Endometrial microvascular endothelial cells (primary cell): ENCODE data around the gene VSX1. TPM values are rescaled to one million over a fixed set of nuclear protein-coding genes. Genes with fewer than 3 reads are reported as not detected.

Experiments used
- in situ Hi-C: cut with HindIII; loops from 2 replicates; pipeline ENCODE4 v1.10.0; 2017; ENCODE audit warnings: low sequenced_read_pairs, low pct_unique_long_range_greater_than_20kb; ENCODE audit errors: inconsistent ontology term
- total RNA-seq: library from RNA; depleted of rRNA; stranded (reverse); fragments of >200 nt; gene quantifications from one replicate; pipeline ENCODE4 v1.2.3, GENCODE V29; 2015; ENCODE audit errors: inconsistent ontology term

Gene VSX1
- total RNA-seq, 1 donor from 2014 or later = not detected

DNA sequence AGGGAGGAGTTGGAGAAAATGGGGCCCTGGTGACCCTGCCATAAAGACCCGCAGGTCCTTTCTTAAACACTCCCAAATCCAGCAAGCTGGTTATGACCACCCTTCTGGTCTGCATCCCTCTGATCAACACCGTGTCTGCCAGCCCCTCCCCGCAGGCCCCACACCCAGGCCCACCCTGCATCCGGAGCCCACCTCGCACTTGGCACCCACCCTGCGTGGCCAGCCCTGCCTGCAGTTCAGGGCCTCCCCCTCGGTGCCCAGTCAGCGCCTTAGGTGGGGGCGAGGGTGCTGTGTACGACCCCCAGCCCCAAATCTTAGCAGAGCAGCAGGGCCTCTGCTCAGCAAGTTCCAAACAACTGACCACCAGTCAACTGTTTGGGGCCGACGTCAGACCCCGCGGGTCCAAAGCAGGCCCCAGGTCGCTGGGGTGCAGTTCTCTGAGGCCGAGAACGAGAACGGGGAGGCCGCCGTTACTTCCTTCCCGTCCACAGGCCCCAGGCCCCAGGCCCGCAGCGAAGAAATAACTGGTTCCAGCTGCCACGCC lies 25.2 kb downstream of the VSX1 start:
- in situ Hi-C loops = no loop called here

DNA sequence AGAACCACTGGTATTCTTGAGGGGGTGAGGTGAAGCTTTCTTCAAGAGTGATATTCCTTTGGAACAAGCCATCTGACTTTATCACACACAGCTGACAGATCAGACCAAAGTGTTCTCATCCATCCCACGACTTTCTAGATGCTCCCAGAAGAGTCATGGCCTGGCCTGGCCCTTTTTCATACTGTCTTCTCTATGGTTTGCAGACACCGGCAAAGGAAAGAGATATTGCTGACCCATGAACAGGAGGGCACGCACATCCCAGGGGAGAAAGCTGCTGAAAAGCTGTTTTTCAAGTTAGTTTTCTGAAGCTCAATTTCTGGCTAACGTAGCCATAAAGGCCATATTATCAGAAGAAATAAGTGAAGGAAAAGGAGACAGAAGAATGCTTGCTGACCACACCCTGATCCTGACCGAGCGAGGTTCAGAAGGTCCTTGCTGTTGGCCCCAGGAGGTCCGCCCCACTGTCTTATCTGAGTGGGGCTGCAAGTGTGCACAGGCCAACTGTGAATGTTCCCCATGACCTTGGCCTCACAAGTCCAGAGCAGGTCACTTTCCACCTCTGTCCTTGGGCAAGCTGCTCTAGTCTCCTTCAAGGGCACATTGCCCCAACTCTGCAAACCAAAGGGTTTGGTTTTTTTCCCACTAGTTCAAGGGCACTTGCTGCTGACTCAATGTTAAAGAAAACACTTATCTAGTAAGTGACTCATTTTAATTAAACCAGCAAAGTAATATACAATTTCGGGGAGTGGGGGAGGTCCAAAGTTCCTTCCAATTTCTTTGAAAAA lies 26.0 kb downstream of the VSX1 start:
- in situ Hi-C loops = no loop called here

DNA sequence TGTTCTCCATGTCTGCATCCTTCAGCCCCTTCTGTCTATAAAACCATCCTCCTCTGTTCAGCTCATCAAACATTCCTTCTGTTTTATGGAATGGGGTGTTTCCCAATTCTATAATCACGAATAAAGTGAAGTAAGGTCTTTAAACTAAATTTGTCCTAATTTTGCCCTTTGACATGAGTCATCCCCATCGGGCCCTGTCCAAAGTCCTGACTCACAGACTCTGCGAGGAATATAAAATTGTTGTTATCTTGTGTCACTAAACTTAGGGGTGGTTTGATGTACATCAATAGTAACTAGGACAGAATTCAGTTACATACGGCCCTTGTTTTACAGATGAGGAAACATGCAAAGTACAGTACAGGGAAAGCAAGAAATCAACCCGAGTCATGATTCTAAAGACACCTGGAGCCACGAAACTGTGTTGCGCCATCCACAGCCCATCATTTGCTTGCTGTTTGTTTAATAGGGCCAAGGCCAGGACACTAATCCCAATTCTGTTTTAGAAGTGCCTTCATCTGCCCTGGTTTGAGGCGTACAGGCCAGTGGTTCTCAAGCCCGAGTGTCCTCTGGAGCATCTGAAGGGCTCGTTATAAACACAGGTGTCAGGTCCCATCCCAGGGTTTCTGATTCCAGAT lies 26.8 kb downstream of the VSX1 start:
- in situ Hi-C loops = no loop called here

DNA sequence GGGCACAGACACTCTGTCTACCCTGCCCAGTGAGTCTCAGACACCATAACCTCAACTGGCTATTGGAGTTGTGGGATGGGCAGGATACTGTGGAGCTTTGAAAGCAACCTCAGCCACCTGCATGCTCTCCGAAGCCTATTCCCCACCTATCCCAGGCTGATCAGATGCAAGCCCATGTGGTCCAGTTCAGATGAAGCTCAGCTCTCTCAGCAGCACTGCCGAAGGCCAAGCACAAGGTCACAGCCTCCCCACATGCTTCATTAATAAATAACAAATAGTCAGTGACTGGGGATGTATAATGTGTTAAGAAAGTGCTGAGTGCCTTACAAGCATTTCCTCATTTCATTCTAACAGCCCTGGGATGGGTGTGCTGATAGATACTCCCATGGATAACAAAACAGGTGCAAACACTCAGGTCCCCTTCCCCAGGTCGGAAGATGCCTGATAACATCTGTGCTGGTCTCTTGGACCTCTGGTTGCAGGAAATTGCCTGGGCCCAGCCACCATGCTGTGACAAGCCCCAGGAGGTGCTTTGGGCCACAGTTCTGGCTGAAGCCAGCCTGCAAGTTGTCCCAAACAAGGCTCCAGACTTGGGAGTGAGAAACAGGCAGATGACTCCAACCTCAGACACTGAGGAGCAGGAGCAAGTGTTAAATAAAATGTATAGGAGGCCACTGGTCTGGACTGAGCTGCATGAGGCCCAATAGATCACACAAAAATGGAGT lies 27.7 kb downstream of the VSX1 start:
- in situ Hi-C loops = no loop called here

DNA sequence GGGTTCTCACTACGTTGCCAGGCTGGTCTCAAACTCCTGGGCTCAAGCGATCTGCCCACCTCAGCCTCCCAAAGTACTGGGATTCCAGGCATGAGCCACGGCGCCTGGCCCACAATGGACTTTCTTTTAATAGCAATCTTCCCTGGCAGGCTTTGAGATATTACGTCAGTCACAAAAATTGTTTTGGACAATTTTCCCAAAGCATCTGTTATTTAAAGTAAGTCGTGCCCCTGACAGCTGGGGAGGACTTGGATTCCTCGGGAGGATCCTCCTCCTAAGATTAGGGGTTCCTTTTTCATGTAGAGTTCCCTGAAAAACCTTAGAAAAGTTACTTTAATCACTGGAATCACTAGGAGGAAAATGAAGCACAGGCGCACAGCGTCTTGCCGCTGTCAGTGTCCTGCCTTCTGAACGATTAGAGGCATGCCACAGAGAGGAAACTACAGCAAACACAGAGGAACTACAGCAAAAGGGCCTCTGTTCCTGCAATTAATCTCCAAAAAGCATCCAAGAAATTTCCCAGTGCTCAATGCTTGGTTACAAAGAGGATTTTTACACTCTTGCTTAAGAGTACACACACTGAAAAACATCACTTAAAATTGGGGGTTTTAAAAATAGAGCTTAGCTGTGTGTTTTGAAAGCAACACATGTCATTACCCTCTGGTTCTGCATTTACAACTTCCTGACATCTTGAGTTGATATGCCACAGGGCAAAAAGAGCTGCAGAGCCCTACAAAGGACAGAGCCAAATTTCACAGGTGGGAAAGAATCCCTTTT lies 28.5 kb downstream of the VSX1 start:
- in situ Hi-C loops = no loop called here

DNA sequence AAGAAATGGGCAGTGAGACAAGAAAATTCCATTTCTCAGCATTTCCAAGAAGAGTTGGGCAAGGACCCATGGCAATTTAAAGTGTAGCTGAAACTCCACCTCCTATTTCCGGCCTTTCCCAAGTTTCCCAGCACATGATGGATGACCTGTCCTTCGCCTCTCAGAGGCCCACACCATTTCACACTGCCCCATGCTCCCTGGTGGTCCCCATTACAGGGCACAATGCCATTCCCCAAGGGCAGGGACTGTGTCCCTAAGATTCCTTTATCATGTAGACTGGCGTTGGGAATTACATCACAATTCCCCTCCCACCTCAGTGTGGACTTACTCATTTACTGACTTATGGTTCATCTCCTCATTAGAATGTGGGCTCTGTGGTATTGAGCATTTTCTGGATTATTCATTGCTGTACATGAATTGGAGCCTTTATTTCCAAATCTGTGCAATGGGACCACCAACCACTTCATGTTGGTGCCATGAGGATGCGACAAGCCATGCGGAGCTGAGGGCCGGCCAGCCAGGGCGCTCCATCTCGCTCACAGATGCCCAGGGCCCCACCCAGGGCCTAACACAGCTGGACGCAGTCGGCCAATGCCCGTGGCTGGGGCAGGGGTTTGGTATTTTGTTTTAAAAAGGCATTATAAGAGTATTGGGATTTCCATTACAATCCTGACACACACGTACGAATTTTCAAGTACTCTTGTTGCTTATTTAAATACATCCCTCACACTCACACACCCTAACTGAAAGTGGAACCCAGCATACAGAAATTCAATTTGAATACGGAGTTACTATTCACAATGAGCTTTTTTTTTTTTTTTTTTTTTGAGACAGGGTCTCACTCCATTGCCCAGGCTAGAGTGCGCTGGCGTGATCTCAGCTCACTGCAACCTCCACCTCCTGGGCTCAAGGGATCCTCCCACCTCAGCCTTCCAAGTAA lies 29.4 kb downstream of the VSX1 start:
- in situ Hi-C loops = no loop called here

DNA sequence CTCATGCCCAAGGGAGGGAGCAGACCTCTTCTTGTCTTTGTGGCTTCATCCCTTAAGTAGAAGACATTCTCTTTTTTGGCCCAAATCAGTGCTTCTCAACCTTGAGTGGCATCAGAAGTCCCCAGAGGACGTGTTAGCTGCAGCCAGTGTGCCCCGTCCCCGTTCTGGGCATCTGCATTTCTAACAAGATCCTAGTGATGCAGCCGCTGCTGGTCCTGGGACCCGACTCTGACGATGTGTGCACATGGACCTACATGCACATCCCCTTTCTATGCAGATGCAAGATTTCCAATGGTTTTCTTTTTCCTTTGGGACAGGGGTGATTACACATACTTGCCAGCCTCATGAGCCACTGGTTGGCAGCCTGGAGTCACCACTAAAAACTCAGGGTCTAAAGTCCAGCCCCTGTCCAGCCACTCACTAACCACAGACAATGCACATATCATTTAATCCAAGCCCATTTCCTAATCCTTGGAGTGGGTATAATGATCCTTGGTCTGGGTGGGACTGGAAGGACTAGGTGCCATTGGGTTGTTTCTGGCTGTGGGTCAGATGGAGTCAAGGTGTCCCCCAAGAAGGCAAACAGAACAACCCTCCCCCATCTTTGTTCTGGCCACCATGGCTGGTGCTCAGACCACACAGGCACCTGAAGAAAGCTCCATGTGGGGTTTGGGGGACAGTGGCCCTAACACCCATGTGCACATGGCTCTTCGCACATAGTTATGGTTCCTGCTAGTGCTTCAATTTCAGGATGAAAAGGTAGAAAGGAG lies 30.4 kb downstream of the VSX1 start:
- in situ Hi-C loops = no loop called here

DNA sequence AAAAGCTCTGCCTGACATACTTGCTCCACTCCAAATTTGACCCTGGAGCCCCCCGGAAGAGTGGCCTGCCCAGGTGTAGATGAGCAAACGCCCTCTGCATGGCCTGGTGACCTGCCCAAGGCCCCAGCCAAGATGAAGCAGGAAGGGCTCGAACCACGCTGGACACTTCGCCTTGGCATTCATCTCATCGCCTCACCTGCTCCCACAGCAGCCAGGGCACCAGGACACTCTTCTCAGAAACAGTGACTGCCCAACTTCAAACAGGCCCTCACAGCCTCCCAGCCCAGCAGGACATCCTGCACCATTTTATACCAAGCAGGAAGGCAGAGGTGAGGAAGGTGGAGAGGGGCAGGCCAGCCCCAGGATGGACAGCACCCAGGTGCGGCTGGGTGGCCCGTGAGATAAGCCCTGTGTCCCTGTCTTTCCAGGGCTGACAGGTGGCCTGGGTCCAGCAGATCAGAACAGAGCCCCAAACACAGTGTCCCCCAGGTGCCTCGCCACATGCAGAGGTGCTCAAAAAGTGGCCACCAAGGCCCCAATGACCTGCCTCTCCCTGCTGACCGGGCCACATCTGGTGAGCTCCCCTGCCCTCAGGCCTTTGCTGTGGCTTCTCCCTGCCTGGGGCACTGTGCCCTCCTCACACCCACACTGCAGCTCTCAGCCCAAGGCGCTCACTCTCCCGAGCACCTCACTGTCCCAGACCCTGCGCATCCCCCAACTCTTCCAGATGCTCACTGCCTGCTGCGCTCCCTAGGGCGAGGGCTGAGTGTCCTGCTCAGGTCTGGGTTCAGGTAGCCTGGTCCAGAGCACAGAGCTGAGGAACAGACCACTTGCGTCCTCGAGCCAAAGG lies 31.2 kb downstream of the VSX1 start:
- in situ Hi-C loops = no loop called here

DNA sequence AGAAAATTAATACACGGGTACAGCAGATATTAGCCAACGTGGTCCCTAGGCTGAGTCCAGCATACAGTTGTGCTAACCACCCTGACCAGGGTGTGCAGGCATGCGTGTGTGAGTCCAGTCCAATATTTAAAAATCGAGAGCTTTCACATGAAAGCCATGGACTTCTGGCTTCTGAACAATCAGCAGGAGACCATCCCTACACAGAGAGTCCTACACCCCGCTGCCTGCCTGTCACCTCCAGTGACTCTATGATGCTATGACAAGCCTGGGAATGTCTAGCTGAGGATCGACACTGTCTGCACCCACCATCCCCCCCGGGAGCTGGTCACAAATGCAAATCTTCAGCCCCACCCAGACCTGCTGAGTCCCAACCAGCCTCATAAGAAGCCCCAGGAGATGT lies 31.9 kb downstream of the VSX1 start:
- in situ Hi-C loops = no loop called here

DNA sequence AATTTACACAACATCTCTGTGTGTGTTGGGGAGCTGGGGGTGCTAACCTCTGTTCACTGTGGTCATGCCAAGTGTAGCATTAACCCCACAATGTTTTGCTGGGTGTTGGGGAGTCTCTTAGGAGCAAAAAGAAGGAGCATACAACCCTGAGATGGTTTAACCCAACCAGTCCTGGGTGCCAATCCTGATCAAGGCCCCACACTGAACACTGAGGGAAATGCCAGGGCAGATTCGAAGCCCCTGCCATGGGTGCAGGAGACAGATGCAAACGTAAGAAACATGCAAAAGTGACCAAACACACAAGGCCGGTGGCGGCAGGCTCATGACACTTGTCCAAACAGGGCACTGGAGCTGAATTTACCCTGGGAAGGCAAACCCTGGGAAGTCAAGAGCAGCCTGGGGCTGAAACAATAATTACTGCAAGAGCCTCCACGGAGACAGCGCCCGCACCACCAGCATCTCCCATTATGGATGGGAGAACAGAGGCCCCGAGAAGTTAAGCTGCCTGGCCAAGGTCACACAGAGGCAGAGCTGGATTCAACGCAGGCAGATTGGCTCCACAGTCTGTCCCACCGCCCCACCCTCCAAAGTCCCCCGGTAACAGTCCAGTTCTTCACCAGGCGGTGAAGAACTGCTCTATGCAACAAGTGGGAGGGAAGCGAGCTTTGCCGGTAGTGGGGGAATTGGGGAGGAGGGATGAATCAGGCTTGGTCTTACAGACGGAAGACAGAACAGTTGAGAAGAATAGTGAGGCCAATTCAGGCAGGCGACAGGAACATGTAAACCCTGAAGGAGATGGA lies 32.5 kb downstream of the VSX1 start:
- in situ Hi-C loops = no loop called here

DNA sequence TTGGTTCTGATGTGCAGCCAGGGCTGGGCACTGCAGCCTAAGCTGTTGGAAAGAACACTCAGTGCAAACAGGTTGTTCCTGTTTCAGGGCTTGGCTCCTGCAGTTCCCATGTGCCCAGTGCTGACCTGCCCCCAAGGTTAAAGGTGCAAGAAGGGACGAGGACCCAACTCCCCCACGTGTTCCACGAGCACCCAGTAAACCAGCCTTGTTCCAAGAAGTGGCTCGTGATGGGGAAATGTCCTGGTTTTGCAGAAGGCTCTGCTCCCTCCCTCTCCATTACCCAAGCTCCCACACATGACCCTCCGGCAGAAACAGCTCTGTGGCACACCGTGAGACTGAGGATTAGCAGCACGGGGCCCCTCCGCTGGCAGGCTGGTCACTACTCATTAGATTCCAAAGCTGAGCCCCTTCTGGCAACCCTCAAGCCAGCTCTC lies 33.4 kb downstream of the VSX1 start:
- in situ Hi-C loops = no loop called here

DNA sequence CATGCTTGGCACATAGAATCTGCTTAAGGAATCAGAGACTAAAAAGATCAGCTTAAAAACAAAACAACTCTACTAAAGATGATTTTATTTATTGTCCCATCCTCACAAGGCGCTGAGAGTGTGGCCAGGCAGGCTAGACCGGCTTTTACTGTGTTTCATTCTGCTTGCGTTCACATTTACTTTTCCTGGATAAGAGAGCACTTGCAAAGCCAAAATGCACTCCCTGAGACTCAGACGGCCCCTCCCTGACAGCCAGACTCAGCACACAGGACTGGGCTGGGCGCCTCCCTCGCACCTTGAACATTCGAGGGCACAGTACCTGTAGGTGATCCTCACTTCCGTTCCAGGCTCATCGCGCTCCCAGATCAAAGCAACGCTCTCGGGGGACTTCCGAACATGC lies 34.2 kb downstream of the VSX1 start:
- in situ Hi-C loops = no loop called here

DNA sequence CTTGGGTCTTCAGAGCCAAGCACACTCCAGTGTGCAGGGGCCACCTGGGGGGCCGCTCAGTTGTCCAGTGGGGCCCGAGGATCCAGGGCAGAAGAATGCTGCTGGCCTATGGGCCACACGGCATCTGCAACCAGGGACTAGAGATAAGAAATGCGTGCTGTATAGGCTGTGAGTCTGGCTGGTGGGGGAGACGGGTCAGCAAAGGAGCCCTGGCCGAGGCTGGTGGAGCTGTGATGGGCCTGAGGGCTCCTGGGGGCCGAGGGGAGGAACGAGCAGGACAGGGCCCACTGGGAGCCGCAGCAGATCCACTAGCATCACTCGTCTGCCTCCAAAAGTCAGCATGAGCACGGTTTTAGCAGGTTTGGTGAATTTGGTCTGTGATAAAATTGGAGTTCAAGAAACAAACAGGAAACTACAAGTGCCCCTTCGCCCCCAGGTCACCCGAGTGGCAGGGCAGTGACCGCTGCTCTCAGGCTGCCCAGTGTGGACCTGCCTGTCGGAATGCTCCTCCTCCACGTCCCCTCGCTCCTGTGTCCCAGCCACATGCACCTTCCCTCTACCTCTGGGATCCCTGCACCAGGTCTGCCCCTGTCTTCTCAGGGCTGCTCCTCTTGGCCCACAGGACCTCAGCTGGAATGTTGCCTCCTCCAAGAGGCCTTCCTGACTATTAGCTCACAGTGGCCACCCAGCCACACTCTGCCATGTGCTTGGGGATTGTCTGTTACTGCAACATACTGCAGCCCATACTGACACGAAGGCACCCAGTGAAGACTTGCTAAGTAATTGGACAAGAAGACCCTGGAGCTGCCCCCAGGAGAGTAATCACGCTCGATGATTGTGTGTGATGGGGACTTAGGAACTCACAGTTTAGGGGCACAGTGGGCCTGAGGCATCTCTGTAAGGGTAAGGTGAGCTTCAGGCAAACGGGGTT lies 34.9 kb downstream of the VSX1 start:
- in situ Hi-C loops = no loop called here

DNA sequence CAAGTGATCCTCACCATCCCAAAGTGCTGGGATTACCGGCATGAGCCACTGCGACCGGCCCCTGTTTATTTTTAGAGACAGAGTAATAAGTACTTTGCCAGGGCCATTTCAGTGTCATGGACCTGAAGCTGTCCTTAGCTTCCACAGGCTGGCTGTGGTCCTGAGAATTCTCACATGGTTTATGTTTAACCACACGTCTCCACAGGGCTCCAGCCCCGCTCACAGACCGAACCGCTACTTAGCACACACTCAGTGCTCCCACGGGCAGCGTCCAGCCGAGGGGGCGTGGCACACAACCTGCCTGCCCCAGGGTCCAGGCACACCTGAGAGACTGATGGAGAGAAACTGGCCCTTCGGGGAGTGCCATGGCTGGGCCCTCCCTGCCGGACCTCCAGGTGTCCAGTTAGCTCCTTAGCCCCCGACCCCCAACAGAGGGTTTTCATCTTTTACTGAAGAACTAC lies 35.7 kb downstream of the VSX1 start:
- in situ Hi-C loops = no loop called here

DNA sequence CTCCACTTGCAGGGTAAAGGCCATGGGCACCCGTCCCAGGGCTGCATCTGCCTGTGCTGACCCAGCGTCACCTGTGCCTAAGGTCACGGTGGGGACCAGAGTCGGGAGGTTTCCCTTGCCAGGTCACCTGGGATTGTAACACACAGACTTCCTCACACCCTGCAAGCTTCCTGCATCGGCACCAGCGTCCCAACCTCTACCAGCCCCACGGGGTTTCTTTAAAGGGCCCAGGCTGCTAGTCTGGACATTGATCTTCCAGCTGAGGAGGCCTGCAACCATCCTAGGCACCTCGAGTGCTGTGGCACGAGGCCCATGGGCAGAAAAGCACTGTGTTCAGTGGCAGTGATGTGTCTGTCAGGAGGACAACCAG lies 36.6 kb downstream of the VSX1 start:
- in situ Hi-C loops = no loop called here
